ENCODE measurements around the gene B2M.
A peak's percentile ranks its signal among the peaks of the same experiment; 100 is the strongest.
"Not testable (repeated sequence)": the region's sequence is repeated elsewhere in the genome, so short reads cannot be mapped to it uniquely, and the experiment has no call there.

The B2M gene

GRCh38 chr15:44720460-44721176, 9.3 kb downstream of the B2M start:
- DNase-seq (ENCODE audit: low read depth in 2 of 3, low spot score in 1 of 3): no peak

GRCh38 chr15:44722011-44722410, 10.7 kb downstream of the B2M start:
- DNase-seq (ENCODE audit: low read depth in 2 of 3, low spot score in 1 of 3): no peak

GRCh38 chr15:44726136-44726535, 14.8 kb downstream of the B2M start:
- no peak for DNase-seq (ENCODE audit: low read depth in 2 of 3, low spot score in 1 of 3)

GRCh38 chr15:44726568-44727484, 15.5 kb downstream of the B2M start:
- DNase-seq (ENCODE audit: low read depth in 2 of 3, low spot score in 1 of 3): peak in 2 of 3 donors; percentile 55 to 72

- DNase-seq (ENCODE audit: low read depth in 2 of 3, low spot score in 1 of 3): no peak
These were observed 16.3 kb downstream of the B2M start for GRCh38 chr15:44727485-44728231.

- not testable (repeated sequence) for DNase-seq (ENCODE audit: low read depth in 2 of 3, low spot score in 1 of 3)
These were observed 16.9 kb downstream of the B2M start for GRCh38 chr15:44728232-44728575.

GRCh38 chr15:44728576-44729407, 17.5 kb downstream of the B2M start:
- peak; percentile 90 to 98 (median 96) for DNase-seq (ENCODE audit: low read depth in 2 of 3, low spot score in 1 of 3)

- DNase-seq (ENCODE audit: low read depth in 2 of 3, low spot score in 1 of 3): no peak
These were observed 18.3 kb downstream of the B2M start for GRCh38 chr15:44729408-44730127.

- DNase-seq (ENCODE audit: low read depth in 2 of 3, low spot score in 1 of 3): no peak
These were observed 23.6 kb downstream of the B2M start for GRCh38 chr15:44734839-44735481.

GRCh38 chr15:44735482-44736180, 24.3 kb downstream of the B2M start:
- no peak for DNase-seq (ENCODE audit: low read depth in 2 of 3, low spot score in 1 of 3)

GRCh38 chr15:44736181-44736765, 25.0 kb downstream of the B2M start, which contains the start of gene TRIM69:
Gene TRIM69, plus strand, starts transcription at chr15:44736528. Its CDS starts 177 bp downstream, at chr15:44736705.
- no peak for DNase-seq (ENCODE audit: low read depth in 2 of 3, low spot score in 1 of 3)

- no peak for DNase-seq (ENCODE audit: low read depth in 2 of 3, low spot score in 1 of 3)
These were observed 27.1 kb downstream of the B2M start for GRCh38 chr15:44738340-44738984.

GRCh38 chr15:44739222-44739847, 28.0 kb downstream of the B2M start:
- DNase-seq (ENCODE audit: low read depth in 2 of 3, low spot score in 1 of 3): not testable (repeated sequence)

GRCh38 chr15:44743454-44743853, 32.1 kb downstream of the B2M start:
- not testable (repeated sequence) for DNase-seq (ENCODE audit: low read depth in 2 of 3, low spot score in 1 of 3)

GRCh38 chr15:44753345-44753744, 42.0 kb downstream of the B2M start:
- no peak for DNase-seq (ENCODE audit: low read depth in 2 of 3, low spot score in 1 of 3)

GRCh38 chr15:44763187-44763586, 51.9 kb downstream of the B2M start:
- DNase-seq (ENCODE audit: low read depth in 2 of 3, low spot score in 1 of 3): no peak

GRCh38 chr15:44763848-44764247, 52.5 kb downstream of the B2M start:
- DNase-seq (ENCODE audit: low read depth in 2 of 3, low spot score in 1 of 3): no peak
